Measurements from ENCODE around the gene TMEM131. TPM values are rescaled to one million over a fixed set of nuclear protein-coding genes. Genes with fewer than 3 reads are reported as not detected.

TMEM131 gene
- total RNA-seq, 5 donors from 2014 or later (not counting 1 experiment from before 2014, with no cell fraction given), result 39.3 to 43.9 (median 41.1) TPM

GRCh38 chr2:98028931-98029717 lies 33.4 kb upstream of the TMEM131 start:
- DNase-seq (no peak), ATAC-seq (replicated peaks in 1 of 4) (no peak)
- H3K27ac Mint-ChIP-seq, result no peak overlapping the region
- Histone ChIP-seq H3K36me3 (ENCODE audit: control insufficient read depth in 2 of 2, extremely low read depth in 1 of 2, insufficient read depth in 1 of 2, low read length in 1 of 2) (no peaks in the 10 kb centered on the region), H3K27ac (ENCODE audit: low read length) (no peak overlapping the region), H3K4me1 (ENCODE audit: control insufficient read depth in 1 of 2, extremely low read depth in 1 of 2, insufficient read depth in 2 of 2, low read length in 2 of 2) (peaks cover 4 to 9% of the 10 kb centered on the region in 2 experiments), H3K27me3 (replicated peaks in 1 of 2; ENCODE audit: control insufficient read depth in 2 of 2, extremely low read depth in 1 of 2, insufficient read depth in 2 of 2, low read length in 1 of 2) (peaks cover 0 to 2% of the 10 kb centered on the region in 2 experiments), H3K4me3 (ENCODE audit: control insufficient read depth in 1 of 2, extremely low read depth in 1 of 2, low read length in 1 of 2) (no peak overlapping the region), H3K9me3 (no peaks in the 10 kb centered on the region)
- H3K27me3 Mint-ChIP-seq, result peaks cover 6 to 10% of the 10 kb centered on the region in 2 donors
- peaks cover 22 to 31% (median 24%) of the 10 kb centered on the region in 3 donors for H3K4me1 Mint-ChIP-seq
- no peak overlapping the region for H3K4me3 Mint-ChIP-seq
- POLR2A ChIA-PET, result no interaction called here
- no peaks in the 10 kb centered on the region for H3K9me3 Mint-ChIP-seq
- no peaks in the 10 kb centered on the region for H3K36me3 Mint-ChIP-seq
- CTCF ChIA-PET, result no interaction called here
- 95% methylated on average over 6 of the region's 12 CpGs for WGBS (ENCODE audit: insufficient coverage)

- Mint-ChIP-seq H3K27me3 (peaks cover 6 to 10% of the 10 kb centered on the region in 2 donors), H3K4me1 (peaks cover 22 to 31% (median 24%) of the 10 kb centered on the region in 3 donors), H3K36me3 (no peaks in the 10 kb centered on the region), H3K27ac (no peak overlapping the region), H3K4me3 (no peak overlapping the region), H3K9me3 (no peaks in the 10 kb centered on the region)
- H3K36me3 ChIP-seq (ENCODE audit: control insufficient read depth in 2 of 2, extremely low read depth in 1 of 2, insufficient read depth in 1 of 2, low read length in 1 of 2), result no peaks in the 10 kb centered on the region
- DNase-seq, result no peak
- no peak overlapping the region for H3K4me3 ChIP-seq (ENCODE audit: control insufficient read depth in 1 of 2, extremely low read depth in 1 of 2, low read length in 1 of 2)
- ChIA-PET POLR2A (no interaction called here), CTCF (no interaction called here)
- no peaks in the 10 kb centered on the region for H3K9me3 ChIP-seq
- ATAC-seq (replicated peaks in 1 of 4), result no peak
- peaks cover 4 to 9% of the 10 kb centered on the region in 2 experiments for H3K4me1 ChIP-seq (ENCODE audit: control insufficient read depth in 1 of 2, extremely low read depth in 1 of 2, insufficient read depth in 2 of 2, low read length in 2 of 2)
- peaks cover 0 to 2% of the 10 kb centered on the region in 2 experiments for H3K27me3 ChIP-seq (replicated peaks in 1 of 2; ENCODE audit: control insufficient read depth in 2 of 2, extremely low read depth in 1 of 2, insufficient read depth in 2 of 2, low read length in 1 of 2)
- WGBS (ENCODE audit: insufficient coverage), result 93% methylated on average over 4 of the region's 4 CpGs
- H3K27ac ChIP-seq (ENCODE audit: low read length), result no peak overlapping the region
Measured at GRCh38 chr2:98028101-98028561, 32.4 kb upstream of the TMEM131 start.

- no peak overlapping the region for H3K27ac Mint-ChIP-seq
Measured at GRCh38 chr2:98027538-98027937, 31.8 kb upstream of the TMEM131 start.

GRCh38 chr2:98026927-98027522 lies 31.3 kb upstream of the TMEM131 start:
- H3K4me1 ChIP-seq (ENCODE audit: control insufficient read depth in 1 of 2, extremely low read depth in 1 of 2, insufficient read depth in 2 of 2, low read length in 2 of 2), result peaks cover 4 to 9% of the 10 kb centered on the region in 2 experiments
- H3K9me3 ChIP-seq, result no peaks in the 10 kb centered on the region
- H3K27ac ChIP-seq (ENCODE audit: low read length), result no peak overlapping the region
- POLR2A ChIA-PET, result no interaction called here
- peaks cover 6 to 10% of the 10 kb centered on the region in 2 donors for H3K27me3 Mint-ChIP-seq
- WGBS (ENCODE audit: insufficient coverage), result no CpG with 5 or more reads among the region's 2 CpGs
- H3K4me3 ChIP-seq (ENCODE audit: control insufficient read depth in 1 of 2, extremely low read depth in 1 of 2, low read length in 1 of 2), result no peak overlapping the region
- H3K36me3 Mint-ChIP-seq, result no peaks in the 10 kb centered on the region
- no peaks in the 10 kb centered on the region for H3K36me3 ChIP-seq (ENCODE audit: control insufficient read depth in 2 of 2, extremely low read depth in 1 of 2, insufficient read depth in 1 of 2, low read length in 1 of 2)
- peak overlapping the region in 1 of 2 donors; percentile 64 for H3K27ac Mint-ChIP-seq
- ATAC-seq (replicated peaks in 1 of 4) (peak in 3 of 4 experiments; percentile 27 to 35 (median 29)), DNase-seq (peak in 1 of 35 experiments; percentile 8)
- CTCF ChIA-PET, result no interaction called here
- peaks cover 0 to 2% of the 10 kb centered on the region in 2 experiments for H3K27me3 ChIP-seq (replicated peaks in 1 of 2; ENCODE audit: control insufficient read depth in 2 of 2, extremely low read depth in 1 of 2, insufficient read depth in 2 of 2, low read length in 1 of 2)
- peaks cover 22 to 31% (median 24%) of the 10 kb centered on the region in 3 donors for H3K4me1 Mint-ChIP-seq
- no peaks in the 10 kb centered on the region for H3K9me3 Mint-ChIP-seq
- H3K4me3 Mint-ChIP-seq, result peak overlapping the region in 1 of 3 donors; percentile 31

More at GRCh38 chr2:98027538-98027937, 31.8 kb upstream of the TMEM131 start:
- Histone ChIP-seq H3K27ac (ENCODE audit: low read length) (no peak overlapping the region), H3K4me1 (ENCODE audit: control insufficient read depth in 1 of 2, extremely low read depth in 1 of 2, insufficient read depth in 2 of 2, low read length in 2 of 2) (peaks cover 4 to 9% of the 10 kb centered on the region in 2 experiments), H3K27me3 (replicated peaks in 1 of 2; ENCODE audit: control insufficient read depth in 2 of 2, extremely low read depth in 1 of 2, insufficient read depth in 2 of 2, low read length in 1 of 2) (peaks cover 0 to 2% of the 10 kb centered on the region in 2 experiments), H3K36me3 (ENCODE audit: control insufficient read depth in 2 of 2, extremely low read depth in 1 of 2, insufficient read depth in 1 of 2, low read length in 1 of 2) (no peaks in the 10 kb centered on the region), H3K4me3 (ENCODE audit: control insufficient read depth in 1 of 2, extremely low read depth in 1 of 2, low read length in 1 of 2) (no peak overlapping the region), H3K9me3 (no peaks in the 10 kb centered on the region)
- Mint-ChIP-seq H3K4me1 (peaks cover 22 to 31% (median 24%) of the 10 kb centered on the region in 3 donors), H3K9me3 (no peaks in the 10 kb centered on the region), H3K4me3 (peak overlapping the region in 1 of 3 donors; percentile 31), H3K36me3 (no peaks in the 10 kb centered on the region), H3K27me3 (peaks cover 6 to 10% of the 10 kb centered on the region in 2 donors)
- ATAC-seq (replicated peaks in 1 of 4) (no peak), DNase-seq (no peak)
- WGBS (ENCODE audit: insufficient coverage), result 88% methylated on average over 3 of the region's 3 CpGs
- CTCF ChIA-PET, result no interaction called here
- POLR2A ChIA-PET, result no interaction called here

- Histone ChIP-seq H3K4me3 (ENCODE audit: control insufficient read depth in 1 of 2, extremely low read depth in 1 of 2, low read length in 1 of 2) (no peak overlapping the region), H3K27ac (ENCODE audit: low read length) (no peak overlapping the region), H3K4me1 (ENCODE audit: control insufficient read depth in 1 of 2, extremely low read depth in 1 of 2, insufficient read depth in 2 of 2, low read length in 2 of 2) (peaks cover 4 to 9% of the 10 kb centered on the region in 2 experiments), H3K27me3 (replicated peaks in 1 of 2; ENCODE audit: control insufficient read depth in 2 of 2, extremely low read depth in 1 of 2, insufficient read depth in 2 of 2, low read length in 1 of 2) (peaks cover 0 to 2% of the 10 kb centered on the region in 2 experiments), H3K36me3 (ENCODE audit: control insufficient read depth in 2 of 2, extremely low read depth in 1 of 2, insufficient read depth in 1 of 2, low read length in 1 of 2) (no peaks in the 10 kb centered on the region), H3K9me3 (no peaks in the 10 kb centered on the region)
- Mint-ChIP-seq H3K4me3 (peak overlapping the region; percentile 31 to 47 (median 31)), H3K27ac (no peak overlapping the region), H3K36me3 (no peaks in the 10 kb centered on the region), H3K4me1 (peaks cover 22 to 31% (median 24%) of the 10 kb centered on the region in 3 donors), H3K27me3 (peaks cover 9 to 15% of the 10 kb centered on the region in 2 donors), H3K9me3 (no peaks in the 10 kb centered on the region)
- DNase-seq (no peak), ATAC-seq (replicated peaks in 1 of 4) (no peak)
- CTCF ChIA-PET, result no interaction called here
- WGBS (ENCODE audit: insufficient coverage), result 100% methylated on average over 1 of the region's 5 CpGs
- POLR2A ChIA-PET, result no interaction called here
Measured at GRCh38 chr2:98026292-98026691, 30.5 kb upstream of the TMEM131 start.

- Histone ChIP-seq H3K4me1 (ENCODE audit: control insufficient read depth in 1 of 2, extremely low read depth in 1 of 2, insufficient read depth in 2 of 2, low read length in 2 of 2) (peaks cover 4 to 9% of the 10 kb centered on the region in 2 experiments), H3K36me3 (ENCODE audit: control insufficient read depth in 2 of 2, extremely low read depth in 1 of 2, insufficient read depth in 1 of 2, low read length in 1 of 2) (no peaks in the 10 kb centered on the region), H3K27ac (ENCODE audit: low read length) (no peak overlapping the region), H3K27me3 (replicated peaks in 1 of 2; ENCODE audit: control insufficient read depth in 2 of 2, extremely low read depth in 1 of 2, insufficient read depth in 2 of 2, low read length in 1 of 2) (peaks cover 0 to 2% of the 10 kb centered on the region in 2 experiments), H3K9me3 (no peaks in the 10 kb centered on the region), H3K4me3 (ENCODE audit: control insufficient read depth in 1 of 2, extremely low read depth in 1 of 2, low read length in 1 of 2) (no peak overlapping the region)
- no peaks in the 10 kb centered on the region for H3K9me3 Mint-ChIP-seq
- no peak for DNase-seq
- H3K27me3 Mint-ChIP-seq, result peaks cover 12 to 15% of the 10 kb centered on the region in 2 donors
- no peak for ATAC-seq (replicated peaks in 1 of 4)
- H3K4me1 Mint-ChIP-seq, result peaks cover 22 to 31% (median 24%) of the 10 kb centered on the region in 3 donors
- no peaks in the 10 kb centered on the region for H3K36me3 Mint-ChIP-seq
- POLR2A ChIA-PET, result no interaction called here
- H3K4me3 Mint-ChIP-seq, result no peak overlapping the region
- CTCF ChIA-PET, result interaction anchor here in 1 of 2 donors (0.6 kb wide), 1 partner anchor 58 kb away, joined by 4 read pairs; no protein-coding TSS in a partner anchor
- H3K27ac Mint-ChIP-seq, result no peak overlapping the region
Measured at GRCh38 chr2:98025481-98026037, 29.8 kb upstream of the TMEM131 start.
